Measurements from ENCODE around the gene TRPM4.

Gene TRPM4

GRCh38 chr19:49157445-49158224 is at the start of gene TRPM4:
TRPM4 (plus strand) TSS chr19:49157792; CDS start chr19:49157867, 75 bp downstream.
- no peaks in the 10 kb centered on the region for H3K79me2 ChIP-seq (ENCODE audit: low read length)
- H3K27me3 ChIP-seq (ENCODE audit: low read depth, low read length) = peaks cover 9% of the 10 kb centered on the region
- TF ChIP-seq, protein P1, sequence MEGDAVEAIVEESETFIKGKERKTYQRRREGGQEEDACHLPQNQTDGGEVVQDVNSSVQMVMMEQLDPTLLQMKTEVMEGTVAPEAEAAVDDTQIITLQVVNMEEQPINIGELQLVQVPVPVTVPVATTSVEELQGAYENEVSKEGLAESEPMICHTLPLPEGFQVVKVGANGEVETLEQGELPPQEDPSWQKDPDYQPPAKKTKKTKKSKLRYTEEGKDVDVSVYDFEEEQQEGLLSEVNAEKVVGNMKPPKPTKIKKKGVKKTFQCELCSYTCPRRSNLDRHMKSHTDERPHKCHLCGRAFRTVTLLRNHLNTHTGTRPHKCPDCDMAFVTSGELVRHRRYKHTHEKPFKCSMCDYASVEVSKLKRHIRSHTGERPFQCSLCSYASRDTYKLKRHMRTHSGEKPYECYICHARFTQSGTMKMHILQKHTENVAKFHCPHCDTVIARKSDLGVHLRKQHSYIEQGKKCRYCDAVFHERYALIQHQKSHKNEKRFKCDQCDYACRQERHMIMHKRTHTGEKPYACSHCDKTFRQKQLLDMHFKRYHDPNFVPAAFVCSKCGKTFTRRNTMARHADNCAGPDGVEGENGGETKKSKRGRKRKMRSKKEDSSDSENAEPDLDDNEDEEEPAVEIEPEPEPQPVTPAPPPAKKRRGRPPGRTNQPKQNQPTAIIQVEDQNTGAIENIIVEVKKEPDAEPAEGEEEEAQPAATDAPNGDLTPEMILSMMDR (IDR thresholded peaks at IDR 0.05; ENCODE audit: low read depth, low read length) = no peak
- no peak for TF ChIP-seq EZH2phosphoT487 (IDR thresholded peaks at IDR 0.05; ENCODE audit: low read depth)
- no peaks in the 10 kb centered on the region for H3K4me1 ChIP-seq (ENCODE audit: low read length)
- H3K36me3 ChIP-seq (replicated peaks; ENCODE audit: low read depth, low read length) = no peaks in the 10 kb centered on the region
- H3K9ac ChIP-seq (ENCODE audit: low read length) = no peak within 1 kb of the TSS
- no peaks in the 10 kb centered on the region for H3K9me3 ChIP-seq (ENCODE audit: insufficient read depth, low read length)
- no peak within 1 kb of the TSS for H3K27ac ChIP-seq (ENCODE audit: low read length)
- no peak within 1 kb of the TSS for H3K4me2 ChIP-seq (ENCODE audit: low read length)
- no peak within 1 kb of the TSS for H2AFZ ChIP-seq (ENCODE audit: low read depth, low read length)
- no peaks in the 10 kb centered on the region for H4K20me1 ChIP-seq (ENCODE audit: insufficient read depth, low read length)
- no peak within 1 kb of the TSS for H3K4me3 ChIP-seq (ENCODE audit: low read length)

- H3K79me2 ChIP-seq (ENCODE audit: low read length) = no peaks in the 10 kb centered on the region
- peaks cover 5% of the 10 kb centered on the region for H3K4me1 ChIP-seq (ENCODE audit: low read length)
- no peak overlapping the region for H3K4me3 ChIP-seq (ENCODE audit: low read length)
- H3K9ac ChIP-seq (ENCODE audit: low read length) = no peak overlapping the region
- no peak overlapping the region for H3K4me2 ChIP-seq (ENCODE audit: low read length)
- no peak overlapping the region for H3K27ac ChIP-seq (ENCODE audit: low read length)
- H3K36me3 ChIP-seq (replicated peaks; ENCODE audit: low read depth, low read length) = peaks cover 55% of the 10 kb centered on the region
- TF ChIP-seq, protein P1 (IDR thresholded peaks at IDR 0.05; ENCODE audit: low read depth, low read length) = no peak
- TF ChIP-seq EZH2phosphoT487 (IDR thresholded peaks at IDR 0.05; ENCODE audit: low read depth) = no peak
- H4K20me1 ChIP-seq (ENCODE audit: insufficient read depth, low read length) = peaks cover 28% of the 10 kb centered on the region
- H3K9me3 ChIP-seq (ENCODE audit: insufficient read depth, low read length) = no peaks in the 10 kb centered on the region
- no peaks in the 10 kb centered on the region for H3K27me3 ChIP-seq (ENCODE audit: low read depth, low read length)
- H2AFZ ChIP-seq (ENCODE audit: low read depth, low read length) = no peak overlapping the region
Observed at GRCh38 chr19:49109051-49109450, 48.5 kb upstream of the TRPM4 start.

DNA sequence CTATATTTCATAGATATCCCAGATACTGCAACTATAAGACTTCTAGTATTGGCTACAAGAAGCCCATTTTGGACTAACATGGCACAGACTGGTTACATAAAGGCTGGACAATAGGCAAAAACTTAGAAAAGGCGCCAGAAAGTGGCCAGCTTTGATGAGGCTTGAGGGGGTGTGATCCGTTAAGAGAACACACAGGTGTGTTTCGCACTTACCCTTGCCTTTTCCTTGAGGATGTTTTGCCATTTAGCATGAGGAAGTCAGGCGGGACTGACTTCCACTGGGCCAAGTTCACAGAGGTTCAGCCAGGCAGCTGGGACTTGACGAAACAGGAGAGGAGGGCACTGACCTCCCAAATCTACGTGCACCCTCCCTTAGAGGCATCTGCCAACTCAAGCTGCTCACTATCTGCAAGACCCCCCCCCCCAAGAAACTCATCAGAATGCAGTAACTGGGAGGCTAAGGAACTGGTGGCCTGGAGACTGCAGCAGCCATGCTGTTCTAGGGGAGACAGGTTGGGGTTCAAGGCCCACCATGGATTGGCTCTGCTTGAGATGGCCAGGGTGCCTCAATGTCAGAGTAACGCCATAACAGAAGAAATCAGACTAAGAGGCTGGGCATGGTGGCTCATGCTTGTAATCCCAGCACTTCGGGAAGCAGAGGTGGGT is 47.9 kb upstream of the TRPM4 start:
- no peak overlapping the region for H3K4me2 ChIP-seq (ENCODE audit: low read length)
- H3K36me3 ChIP-seq (replicated peaks; ENCODE audit: low read depth, low read length) = peaks cover 49% of the 10 kb centered on the region
- no peaks in the 10 kb centered on the region for H3K27me3 ChIP-seq (ENCODE audit: low read depth, low read length)
- H3K27ac ChIP-seq (ENCODE audit: low read length) = no peak overlapping the region
- TF ChIP-seq EZH2phosphoT487 (IDR thresholded peaks at IDR 0.05; ENCODE audit: low read depth) = no peak
- TF ChIP-seq, protein P1 (IDR thresholded peaks at IDR 0.05; ENCODE audit: low read depth, low read length) = no peak
- peaks cover 25% of the 10 kb centered on the region for H4K20me1 ChIP-seq (ENCODE audit: insufficient read depth, low read length)
- peaks cover 5% of the 10 kb centered on the region for H3K4me1 ChIP-seq (ENCODE audit: low read length)
- H3K9me3 ChIP-seq (ENCODE audit: insufficient read depth, low read length) = no peaks in the 10 kb centered on the region
- no peak overlapping the region for H3K4me3 ChIP-seq (ENCODE audit: low read length)
- no peak overlapping the region for H3K9ac ChIP-seq (ENCODE audit: low read length)
- no peak overlapping the region for H2AFZ ChIP-seq (ENCODE audit: low read depth, low read length)
- H3K79me2 ChIP-seq (ENCODE audit: low read length) = no peaks in the 10 kb centered on the region

- Histone ChIP-seq H3K9ac (ENCODE audit: low read length) (no peak overlapping the region), H3K27me3 (ENCODE audit: low read depth, low read length) (no peaks in the 10 kb centered on the region), H3K4me3 (ENCODE audit: low read length) (no peak overlapping the region), H3K4me1 (ENCODE audit: low read length) (peaks cover 5% of the 10 kb centered on the region), H4K20me1 (ENCODE audit: insufficient read depth, low read length) (peaks cover 25% of the 10 kb centered on the region), H3K36me3 (replicated peaks; ENCODE audit: low read depth, low read length) (peaks cover 44% of the 10 kb centered on the region), H3K4me2 (ENCODE audit: low read length) (no peak overlapping the region), H3K9me3 (ENCODE audit: insufficient read depth, low read length) (no peaks in the 10 kb centered on the region), H3K79me2 (ENCODE audit: low read length) (no peaks in the 10 kb centered on the region), H3K27ac (ENCODE audit: low read length) (no peak overlapping the region), H2AFZ (ENCODE audit: low read depth, low read length) (no peak overlapping the region)
- TF ChIP-seq EZH2phosphoT487 (IDR thresholded peaks at IDR 0.05; ENCODE audit: low read depth) = no peak
- TF ChIP-seq, protein P1 (IDR thresholded peaks at IDR 0.05; ENCODE audit: low read depth, low read length) = no peak
Observed at GRCh38 chr19:49110567-49110966, 47.0 kb upstream of the TRPM4 start.

Data from OCI-LY3 (cell line).